ENCODE data around the gene GUK1.
"Not testable (repeated sequence)": the region's sequence is repeated elsewhere in the genome, so short reads cannot be mapped to it uniquely, and the experiment has no call there.

GUK1 gene

GRCh38 chr1:228178737-228179684 is 38.9 kb downstream of the GUK1 start:
- no peak for DNase-seq

DNA sequence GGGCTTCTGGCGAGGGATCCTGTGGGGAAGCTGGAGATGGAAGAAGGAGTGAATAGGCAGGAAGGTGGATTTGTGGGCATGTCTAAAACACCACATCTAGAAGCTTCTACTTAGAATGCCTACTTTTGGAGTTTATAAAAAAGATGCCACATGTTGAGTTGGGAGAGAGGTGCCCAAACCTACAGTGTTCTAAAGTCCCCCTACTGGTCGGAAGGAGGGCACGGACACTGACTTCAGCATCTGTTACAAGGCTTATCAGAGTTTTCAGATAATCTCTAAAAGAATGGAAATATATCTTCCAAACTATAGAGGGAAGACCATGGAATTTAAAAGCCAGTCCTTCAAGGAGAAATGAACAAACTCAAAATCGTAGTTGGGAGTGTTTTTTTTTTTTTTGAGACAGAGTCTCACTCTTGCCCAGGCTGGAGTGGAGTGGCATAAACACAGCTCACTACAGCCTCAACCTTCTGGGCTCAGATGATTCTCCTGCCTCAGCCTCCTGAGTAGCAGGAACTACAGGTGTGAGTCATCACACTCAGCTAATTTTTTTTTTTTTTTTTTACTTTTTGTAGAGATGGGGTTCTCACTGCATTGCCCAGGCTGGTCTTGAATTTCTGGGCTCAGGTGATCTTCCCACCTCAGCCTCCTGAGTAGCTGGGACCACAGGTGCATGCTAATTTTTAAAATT is 40.3 kb downstream of the GUK1 start:
- no peak for DNase-seq

DNA sequence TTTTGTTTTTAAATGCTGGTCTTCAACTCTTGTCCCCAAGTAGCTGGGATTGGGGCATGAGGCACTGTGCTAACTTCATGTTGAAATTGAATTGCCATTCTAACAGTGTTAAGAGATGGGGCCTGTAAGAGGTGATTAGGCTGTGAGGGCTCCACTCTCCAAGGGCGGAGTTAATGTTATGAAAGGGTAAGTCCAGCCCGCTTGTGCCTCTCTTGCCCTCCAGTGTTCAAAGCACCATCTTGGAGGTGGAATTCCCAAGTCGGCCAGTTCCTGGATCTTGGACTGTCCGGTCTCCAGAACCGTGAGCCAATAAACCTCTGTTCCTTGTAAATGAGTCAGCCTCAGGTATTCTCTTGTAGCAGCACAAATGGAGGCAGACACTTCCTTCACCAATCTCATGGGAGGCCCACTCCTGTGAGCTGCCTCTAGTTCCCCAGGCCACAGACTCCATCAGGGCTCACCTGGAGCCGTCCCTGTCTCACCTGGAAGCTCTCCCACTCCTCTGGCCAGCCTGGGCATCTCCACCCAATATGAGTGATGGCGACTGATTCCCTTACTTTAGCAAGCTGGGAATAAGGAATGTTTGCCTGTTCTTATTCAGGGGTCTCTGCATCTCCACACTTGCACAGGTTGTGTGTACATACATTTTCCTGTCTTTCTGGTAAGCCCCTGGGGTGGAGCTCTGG is 41.0 kb downstream of the GUK1 start:
- DNase-seq = no peak

- no peak for DNase-seq
Observed at GRCh38 chr1:228181645-228182034, 41.6 kb downstream of the GUK1 start.

DNA sequence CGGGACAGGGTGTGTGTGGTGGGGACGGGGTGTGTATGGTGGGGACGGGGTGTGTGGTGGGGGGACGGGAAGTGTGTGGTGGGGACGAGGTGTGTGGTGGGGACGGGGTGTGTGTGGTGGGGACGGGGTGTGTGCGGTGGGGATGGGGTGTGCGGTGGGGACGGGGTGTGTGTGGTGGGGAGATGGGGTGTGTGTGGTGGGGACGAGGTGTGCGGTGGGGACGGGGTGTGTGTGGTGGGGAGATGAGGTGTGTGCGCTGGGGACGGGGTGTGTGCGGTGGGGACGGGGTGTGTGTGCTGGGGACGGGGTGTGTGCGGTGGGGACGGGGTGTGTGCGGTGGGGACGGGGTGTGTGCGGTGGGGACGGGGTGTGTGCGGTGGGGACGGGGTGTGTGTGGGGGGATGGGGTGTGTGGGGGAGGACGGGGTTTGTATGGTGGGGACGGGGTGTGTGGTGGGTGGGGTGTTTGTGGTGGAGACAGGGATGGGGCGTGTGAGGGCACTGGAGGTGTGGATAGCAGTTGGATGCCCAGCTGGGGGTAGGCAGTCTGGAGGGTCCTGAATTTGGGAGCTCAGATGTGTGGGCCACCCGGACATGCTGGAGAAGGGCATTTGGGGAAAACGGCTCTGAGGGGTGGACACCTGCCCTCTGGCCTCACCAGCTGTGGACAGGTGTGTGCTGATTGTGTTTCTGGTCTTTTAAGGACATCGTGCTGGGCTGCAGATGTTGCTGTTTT is 42.4 kb downstream of the GUK1 start:
- no peak for DNase-seq

- no peak for DNase-seq
Observed at GRCh38 chr1:228184152-228184551, 44.1 kb downstream of the GUK1 start.

DNA sequence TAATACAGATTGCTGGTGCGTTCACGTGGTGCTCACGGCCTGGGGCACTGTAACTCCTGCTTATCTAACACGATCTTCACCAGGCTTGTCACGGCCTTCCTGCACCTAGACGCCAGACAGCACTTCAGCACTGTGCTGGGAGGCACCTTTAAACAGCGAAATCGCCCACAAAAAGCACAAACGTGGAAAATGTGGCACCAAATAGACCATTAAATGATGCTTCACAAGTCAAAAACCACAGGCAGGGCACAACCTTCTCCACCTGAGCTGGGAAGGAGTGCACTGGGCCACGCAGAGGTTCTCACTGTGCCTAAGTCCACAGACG is 45.5 kb downstream of the GUK1 start:
- DNase-seq = peak; percentile 36

- not testable (repeated sequence) for DNase-seq
Observed at GRCh38 chr1:228188249-228188648, 48.2 kb downstream of the GUK1 start.

- DNase-seq = no peak
Observed at GRCh38 chr1:228190182-228190581, 50.1 kb downstream of the GUK1 start.

- no peak for DNase-seq
Observed at GRCh38 chr1:228190778-228191177, 50.7 kb downstream of the GUK1 start.

DNA sequence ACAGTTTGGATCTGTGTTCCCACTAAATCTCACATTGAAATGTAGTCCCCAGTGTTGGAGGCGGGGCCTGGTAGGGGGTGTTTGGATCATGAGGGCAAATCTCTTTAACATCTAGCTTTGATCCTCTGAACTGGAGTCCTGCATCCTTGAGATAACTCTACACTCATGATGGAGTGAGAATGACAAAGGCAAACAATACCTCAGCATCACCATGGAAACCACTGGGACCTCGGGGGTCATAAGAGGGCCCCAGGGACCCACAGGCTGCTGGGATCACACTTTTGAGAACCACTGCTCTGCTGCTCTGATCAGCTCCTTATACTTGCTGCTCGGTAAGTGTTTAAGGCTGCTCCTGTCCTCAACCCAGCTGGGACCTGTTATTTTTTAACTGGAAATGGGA is 54.4 kb downstream of the GUK1 start:
- no peak for DNase-seq

GRCh38 chr1:228194921-228195812 is 55.1 kb downstream of the GUK1 start:
- DNase-seq = no peak

- no peak for DNase-seq
Observed at GRCh38 chr1:228197555-228198147, 57.6 kb downstream of the GUK1 start.
